ENCODE data around the gene C8B. TPM values are rescaled to one million over a fixed set of nuclear protein-coding genes. Genes with fewer than 3 reads are reported as not detected.

The C8B gene
- total RNA-seq, 2 donors from 2014 or later: not detected

DNA sequence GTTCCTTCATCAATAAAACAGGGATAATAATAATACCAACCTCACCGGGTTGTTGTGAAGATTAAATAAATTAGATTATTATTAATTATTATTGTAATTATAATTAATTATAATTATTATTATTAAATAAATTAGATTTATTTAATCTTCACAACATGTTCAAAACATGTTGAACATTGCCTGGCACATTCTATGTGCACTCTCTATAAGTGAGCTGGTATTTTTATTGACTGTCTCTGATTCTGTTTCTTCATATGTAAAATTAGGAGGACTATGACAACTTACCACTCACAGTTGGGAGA is 834 bp upstream of the C8B start:
- no peaks in the 10 kb centered on the region for H3K27me3 ChIP-seq (replicated peaks; ENCODE audit: insufficient read depth)
- no peak for DNase-seq (ENCODE audit: low spot score)
- no peaks in the 10 kb centered on the region for H3K4me1 ChIP-seq (ENCODE audit: control insufficient read depth in 1 of 2, low read depth in 2 of 2)
- no peak for ATAC-seq (ENCODE audit: insufficient number of reproducible peaks, low FRiP score, low read depth)
- no peaks in the 10 kb centered on the region for H3K36me3 ChIP-seq
- TF ChIP-seq, protein P1, sequence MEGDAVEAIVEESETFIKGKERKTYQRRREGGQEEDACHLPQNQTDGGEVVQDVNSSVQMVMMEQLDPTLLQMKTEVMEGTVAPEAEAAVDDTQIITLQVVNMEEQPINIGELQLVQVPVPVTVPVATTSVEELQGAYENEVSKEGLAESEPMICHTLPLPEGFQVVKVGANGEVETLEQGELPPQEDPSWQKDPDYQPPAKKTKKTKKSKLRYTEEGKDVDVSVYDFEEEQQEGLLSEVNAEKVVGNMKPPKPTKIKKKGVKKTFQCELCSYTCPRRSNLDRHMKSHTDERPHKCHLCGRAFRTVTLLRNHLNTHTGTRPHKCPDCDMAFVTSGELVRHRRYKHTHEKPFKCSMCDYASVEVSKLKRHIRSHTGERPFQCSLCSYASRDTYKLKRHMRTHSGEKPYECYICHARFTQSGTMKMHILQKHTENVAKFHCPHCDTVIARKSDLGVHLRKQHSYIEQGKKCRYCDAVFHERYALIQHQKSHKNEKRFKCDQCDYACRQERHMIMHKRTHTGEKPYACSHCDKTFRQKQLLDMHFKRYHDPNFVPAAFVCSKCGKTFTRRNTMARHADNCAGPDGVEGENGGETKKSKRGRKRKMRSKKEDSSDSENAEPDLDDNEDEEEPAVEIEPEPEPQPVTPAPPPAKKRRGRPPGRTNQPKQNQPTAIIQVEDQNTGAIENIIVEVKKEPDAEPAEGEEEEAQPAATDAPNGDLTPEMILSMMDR (IDR thresholded peaks at IDR 0.05): no peak
- H3K27ac ChIP-seq: no peak overlapping the region
- no peaks in the 10 kb centered on the region for H3K9me3 ChIP-seq
- no peak overlapping the region for H3K4me3 ChIP-seq

DNA sequence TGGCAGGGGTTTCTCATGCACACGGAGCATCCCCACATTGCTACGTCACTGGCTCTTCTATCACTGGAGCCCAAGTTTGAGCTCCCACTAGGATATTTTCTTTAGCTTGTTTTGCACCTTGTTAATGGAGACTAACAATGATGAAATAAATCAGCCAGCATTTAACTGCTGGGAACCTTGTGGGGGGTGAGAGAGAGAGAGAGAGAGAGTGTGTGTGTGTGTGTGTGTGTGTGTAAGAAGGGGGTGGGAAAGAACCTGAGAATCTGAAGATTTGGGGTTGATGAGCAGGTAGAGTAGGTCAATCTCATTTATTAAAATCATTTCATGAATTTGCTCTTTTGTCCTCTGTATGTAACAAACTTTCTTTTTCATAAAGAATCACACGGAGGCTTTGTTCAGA is 624 bp downstream of the C8B start:
- Histone ChIP-seq H3K4me3 (no peak overlapping the region), H3K27me3 (replicated peaks; ENCODE audit: insufficient read depth) (no peaks in the 10 kb centered on the region), H3K9me3 (no peaks in the 10 kb centered on the region), H3K27ac (no peak overlapping the region), H3K4me1 (ENCODE audit: control insufficient read depth in 1 of 2, low read depth in 2 of 2) (no peaks in the 10 kb centered on the region), H3K36me3 (no peaks in the 10 kb centered on the region)
- DNase-seq (ENCODE audit: low spot score) (no peak), ATAC-seq (ENCODE audit: insufficient number of reproducible peaks, low FRiP score, low read depth) (no peak)
- TF ChIP-seq, protein P1 (IDR thresholded peaks at IDR 0.05): no peak

DNA sequence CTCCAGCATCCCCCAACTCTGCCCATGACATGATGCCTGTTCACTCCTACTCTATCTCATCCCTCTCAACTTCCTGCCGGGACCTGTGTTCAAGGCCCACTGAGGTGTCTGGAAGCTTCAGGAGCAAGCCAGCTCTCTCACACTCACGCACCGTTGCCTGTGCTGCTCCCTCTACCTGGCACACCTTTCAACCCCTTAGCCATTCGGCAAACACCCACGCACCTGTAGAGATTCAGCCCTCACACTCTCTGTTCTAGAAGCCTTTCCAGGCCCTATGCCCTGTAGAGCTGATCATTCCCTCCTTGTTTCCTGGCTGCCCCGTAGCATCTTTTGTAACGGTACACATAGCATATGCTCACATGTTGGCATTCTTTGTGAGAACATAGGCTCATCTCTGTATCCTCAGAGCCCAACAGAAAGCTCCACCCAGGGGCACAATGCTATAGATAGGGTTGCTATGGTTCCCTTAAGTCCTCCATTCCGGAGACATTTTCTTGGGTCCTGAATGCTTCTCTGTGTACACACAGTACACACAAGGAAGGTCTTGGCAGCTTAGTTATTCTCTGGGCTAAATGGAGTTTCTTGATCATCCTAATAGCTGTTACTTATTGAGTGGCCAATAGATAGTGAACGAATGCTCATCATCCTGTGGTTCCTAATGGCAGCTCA is 1.3 kb downstream of the C8B start:
- H3K4me3 ChIP-seq: no peak overlapping the region
- H3K36me3 ChIP-seq: no peaks in the 10 kb centered on the region
- no peaks in the 10 kb centered on the region for H3K9me3 ChIP-seq
- no peaks in the 10 kb centered on the region for H3K27me3 ChIP-seq (replicated peaks; ENCODE audit: insufficient read depth)
- H3K27ac ChIP-seq: no peak overlapping the region
- ATAC-seq (ENCODE audit: insufficient number of reproducible peaks, low FRiP score, low read depth): no peak
- TF ChIP-seq, protein P1 (IDR thresholded peaks at IDR 0.05): no peak
- H3K4me1 ChIP-seq (ENCODE audit: control insufficient read depth in 1 of 2, low read depth in 2 of 2): no peaks in the 10 kb centered on the region
- DNase-seq (ENCODE audit: low spot score): no peak

DNA sequence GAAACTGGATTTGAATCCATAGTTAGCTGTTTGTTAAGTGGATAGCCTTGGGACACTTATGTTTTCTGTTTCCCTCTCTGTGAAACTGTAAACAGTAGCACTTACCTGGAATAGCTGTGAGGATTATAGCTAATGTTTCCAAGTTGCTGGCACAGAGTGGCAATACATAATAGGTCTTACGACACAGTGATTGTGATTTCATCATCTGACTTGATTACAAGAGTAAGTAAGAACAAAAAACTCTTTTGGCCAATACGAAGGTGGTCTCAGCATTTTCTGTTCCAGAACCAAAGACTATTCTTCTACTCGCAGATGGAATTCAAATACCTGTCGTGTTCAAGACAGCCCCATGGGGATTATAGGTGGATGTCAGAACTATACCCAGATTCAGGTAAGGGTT is 2.1 kb downstream of the C8B start:
- no peak overlapping the region for H3K4me3 ChIP-seq
- no peaks in the 10 kb centered on the region for H3K4me1 ChIP-seq (ENCODE audit: control insufficient read depth in 1 of 2, low read depth in 2 of 2)
- TF ChIP-seq, protein P1 (IDR thresholded peaks at IDR 0.05): no peak
- H3K36me3 ChIP-seq: no peaks in the 10 kb centered on the region
- H3K9me3 ChIP-seq: no peaks in the 10 kb centered on the region
- ATAC-seq (ENCODE audit: insufficient number of reproducible peaks, low FRiP score, low read depth) (no peak), DNase-seq (ENCODE audit: low spot score) (no peak)
- H3K27me3 ChIP-seq (replicated peaks; ENCODE audit: insufficient read depth): no peaks in the 10 kb centered on the region
- H3K27ac ChIP-seq: no peak overlapping the region

DNA sequence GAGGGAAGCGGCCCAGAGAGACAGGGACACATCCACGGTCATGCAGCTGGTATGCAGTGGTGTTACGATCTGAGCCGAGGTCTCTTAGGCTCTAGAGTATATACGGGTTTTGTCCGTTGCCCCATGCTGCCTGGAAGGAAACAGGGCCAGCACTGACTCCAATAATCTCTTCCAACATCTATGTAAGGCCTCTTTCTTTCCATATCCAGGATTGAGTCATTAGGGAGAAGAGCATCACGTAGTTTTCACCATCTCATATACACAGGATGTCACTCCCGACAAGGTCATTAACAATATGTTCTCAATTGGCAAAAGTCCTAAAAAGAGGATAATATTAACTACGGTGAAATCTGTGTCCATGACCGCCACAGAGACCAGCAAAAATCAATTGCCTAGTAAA is 4.4 kb downstream of the C8B start:
- DNase-seq (ENCODE audit: low spot score) (no peak), ATAC-seq (ENCODE audit: insufficient number of reproducible peaks, low FRiP score, low read depth) (no peak)
- H3K27me3 ChIP-seq (replicated peaks; ENCODE audit: insufficient read depth): no peaks in the 10 kb centered on the region
- H3K4me3 ChIP-seq: no peak overlapping the region
- no peaks in the 10 kb centered on the region for H3K9me3 ChIP-seq
- no peaks in the 10 kb centered on the region for H3K4me1 ChIP-seq (ENCODE audit: control insufficient read depth in 1 of 2, low read depth in 2 of 2)
- H3K36me3 ChIP-seq: no peaks in the 10 kb centered on the region
- H3K27ac ChIP-seq: no peak overlapping the region
- TF ChIP-seq, protein P1 (IDR thresholded peaks at IDR 0.05): no peak
